NCI-H2227 treated with DMSO at 0.1 percent for 48 hours (cell line): ENCODE measurements around the gene NFU1.
A peak's percentile ranks its signal among the peaks of the same experiment; 100 is the strongest.
"Not testable (repeated sequence)": the region's sequence is repeated elsewhere in the genome, so short reads cannot be mapped to it uniquely, and the experiment has no call there.

Experiments
- DNase-seq: peaks from one replicate; lab custom pipeline; 2025; lab: John Stamatoyannopoulos, UW

Gene NFU1

DNA sequence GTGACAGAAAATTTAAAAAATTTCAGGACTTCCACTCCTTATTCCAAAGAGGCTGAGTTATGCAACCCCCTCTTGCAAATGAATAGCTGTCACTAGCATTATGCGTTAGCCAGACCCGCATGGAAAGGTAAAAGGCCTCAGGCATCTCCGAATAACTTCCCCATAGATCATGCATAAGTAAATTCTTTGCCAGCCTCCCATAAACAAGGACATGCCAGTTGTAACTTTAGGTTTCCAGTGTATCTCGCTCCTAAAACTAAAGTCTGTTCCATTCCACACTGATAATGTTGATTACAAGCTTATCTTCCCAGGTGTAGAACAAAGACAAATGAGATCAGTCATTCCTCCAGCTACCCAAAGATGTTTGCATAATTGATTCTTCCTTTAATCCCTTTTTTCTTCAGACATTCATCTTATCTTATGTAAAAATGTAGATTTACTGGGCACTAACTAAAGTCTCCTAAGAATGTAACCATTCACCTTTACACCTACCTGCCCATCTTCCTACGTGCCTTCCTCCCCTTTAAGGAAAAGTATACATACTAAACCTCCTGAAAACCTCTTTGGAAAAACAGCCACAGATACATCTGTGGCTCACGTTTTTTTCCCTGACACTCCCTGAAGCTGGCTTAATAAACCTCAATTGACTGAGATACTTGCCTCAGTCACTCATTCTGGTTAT lies 13.6 kb upstream of the NFU1 start:
- no peak for DNase-seq

DNA sequence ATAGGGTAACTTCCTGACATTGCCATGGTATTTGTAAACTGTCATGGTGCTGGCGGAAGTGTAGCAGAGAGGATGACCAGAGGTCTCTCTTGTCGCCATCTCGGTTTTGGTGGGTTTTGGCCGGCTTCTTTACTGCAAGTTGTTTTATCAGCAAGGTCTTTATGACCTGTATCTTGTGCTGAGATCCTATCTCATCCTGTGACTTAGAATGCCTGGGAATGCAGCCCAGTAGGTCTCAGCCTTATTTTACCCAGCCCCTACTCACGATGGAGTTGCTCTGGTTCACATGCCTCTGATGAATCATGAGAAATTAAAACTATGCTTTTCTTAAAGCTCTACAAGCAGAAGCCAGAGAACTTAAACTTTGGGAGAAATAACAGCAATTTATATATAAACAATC lies 12.7 kb upstream of the NFU1 start:
- no peak for DNase-seq

DNA sequence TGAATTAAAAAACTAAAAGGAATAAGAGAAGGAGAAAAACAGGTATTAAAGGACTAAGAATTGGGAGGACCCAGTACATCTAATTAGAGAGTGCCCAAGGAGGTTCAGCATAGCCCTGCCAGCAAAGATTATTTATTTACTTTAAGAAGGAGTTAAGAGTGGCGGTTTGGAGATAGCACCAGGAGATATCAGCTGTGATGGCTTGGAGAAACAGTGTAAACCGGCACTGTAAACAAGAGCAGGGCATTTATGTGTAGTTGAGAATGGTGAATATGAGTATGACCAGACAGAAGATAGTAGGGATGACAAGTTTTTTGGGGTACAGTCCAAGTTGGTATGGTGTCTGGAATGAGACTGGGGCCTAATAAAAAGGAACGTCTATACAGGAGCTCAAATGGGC lies 6.4 kb upstream of the NFU1 start:
- DNase-seq = not testable (repeated sequence)

DNA sequence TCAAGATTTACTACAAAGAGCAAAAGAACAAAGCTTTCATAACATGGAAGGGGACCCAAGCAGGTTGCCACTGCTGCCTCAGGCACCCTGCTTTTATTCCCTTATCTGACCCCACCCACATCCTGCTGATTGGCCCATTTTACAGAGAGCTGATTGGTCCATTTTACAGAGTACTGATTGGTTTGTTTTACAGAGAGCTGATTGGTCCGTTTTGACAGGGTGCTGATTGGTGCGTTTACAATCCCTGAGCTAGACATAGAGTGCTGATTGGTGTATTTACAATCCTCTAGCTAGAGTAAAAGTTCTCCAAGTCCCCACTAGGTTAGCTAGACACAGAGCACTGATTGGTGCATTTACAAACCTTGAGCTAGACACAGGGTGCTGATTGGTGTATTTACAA lies 2.3 kb upstream of the NFU1 start:
- not testable (repeated sequence) for DNase-seq

DNA sequence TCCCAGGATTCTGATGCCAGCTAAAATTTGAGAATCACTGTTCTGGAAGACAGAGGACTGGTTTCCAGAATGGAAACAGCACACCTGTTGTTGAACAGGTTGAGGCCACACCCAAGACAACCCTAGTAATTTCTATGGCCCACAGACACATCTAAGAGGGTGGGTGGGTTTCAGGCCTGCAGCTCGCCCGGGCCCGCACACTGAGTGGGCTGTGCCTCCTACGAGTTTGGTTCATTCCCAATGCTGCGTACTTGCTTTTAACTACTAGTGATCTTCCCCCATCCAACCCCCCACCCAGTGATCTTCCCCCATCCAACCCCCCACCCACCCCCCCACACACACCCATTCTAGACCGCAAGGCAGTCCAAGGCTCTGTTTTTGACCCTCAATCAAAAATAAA lies 1.3 kb upstream of the NFU1 start:
- DNase-seq = no peak

DNA sequence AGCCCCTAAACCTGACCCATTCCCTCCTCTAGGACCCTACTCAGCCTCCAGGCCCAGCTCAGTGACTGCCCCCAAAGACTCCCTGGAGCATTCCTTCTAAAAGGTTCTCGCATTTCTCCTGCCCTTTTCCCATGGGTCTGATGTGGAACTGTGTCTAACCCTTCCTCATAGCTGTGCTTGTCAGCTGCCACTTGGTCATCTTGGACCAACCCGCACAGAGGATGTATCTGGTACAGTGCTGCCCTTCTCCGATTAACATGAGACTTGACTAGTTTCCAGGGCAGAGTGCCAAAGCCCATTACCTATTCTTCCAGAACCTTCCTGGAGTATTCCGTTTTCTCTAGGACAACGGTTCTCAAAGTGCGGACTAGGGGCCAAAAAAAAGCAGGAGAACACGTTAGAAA lies 518 bp upstream of the NFU1 start:
- DNase-seq = no peak

DNA sequence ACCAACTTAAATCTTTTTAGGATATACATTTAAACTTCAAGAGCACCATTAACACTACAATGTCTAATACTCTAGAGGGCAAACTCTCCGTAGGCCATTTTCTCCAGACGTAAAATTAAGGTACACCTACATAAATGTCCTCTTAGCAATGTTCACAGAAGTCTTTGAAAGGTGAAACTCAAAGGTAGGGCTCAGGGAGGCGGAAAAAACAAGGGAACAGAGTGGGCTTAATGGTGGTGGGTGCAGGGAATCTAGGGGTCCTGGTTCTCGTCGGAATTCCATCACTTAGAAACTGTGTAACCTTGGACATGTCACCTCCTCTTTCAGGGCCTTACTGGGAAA lies 668 bp downstream of the NFU1 start:
- DNase-seq = no peak

DNA sequence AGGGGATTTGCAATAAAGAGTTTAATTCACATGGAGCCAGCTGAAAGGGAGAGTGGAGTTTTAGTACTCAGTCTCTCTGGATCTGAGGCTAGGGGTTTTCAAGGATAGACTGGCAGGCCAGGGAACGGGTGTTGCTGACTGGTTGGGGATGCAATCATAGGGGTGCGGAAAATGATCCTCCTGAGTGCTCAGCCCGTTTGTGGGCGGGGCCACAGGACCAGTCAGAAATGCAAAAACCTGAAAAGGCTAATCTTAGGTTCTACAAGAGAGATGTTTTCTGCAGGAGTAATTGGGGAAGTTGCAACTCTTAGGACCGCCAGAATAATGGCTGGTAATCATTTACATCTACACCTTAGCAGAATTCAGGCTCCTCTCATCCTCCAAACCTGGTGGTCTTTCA lies 2.5 kb downstream of the NFU1 start:
- DNase-seq = no peak

DNA sequence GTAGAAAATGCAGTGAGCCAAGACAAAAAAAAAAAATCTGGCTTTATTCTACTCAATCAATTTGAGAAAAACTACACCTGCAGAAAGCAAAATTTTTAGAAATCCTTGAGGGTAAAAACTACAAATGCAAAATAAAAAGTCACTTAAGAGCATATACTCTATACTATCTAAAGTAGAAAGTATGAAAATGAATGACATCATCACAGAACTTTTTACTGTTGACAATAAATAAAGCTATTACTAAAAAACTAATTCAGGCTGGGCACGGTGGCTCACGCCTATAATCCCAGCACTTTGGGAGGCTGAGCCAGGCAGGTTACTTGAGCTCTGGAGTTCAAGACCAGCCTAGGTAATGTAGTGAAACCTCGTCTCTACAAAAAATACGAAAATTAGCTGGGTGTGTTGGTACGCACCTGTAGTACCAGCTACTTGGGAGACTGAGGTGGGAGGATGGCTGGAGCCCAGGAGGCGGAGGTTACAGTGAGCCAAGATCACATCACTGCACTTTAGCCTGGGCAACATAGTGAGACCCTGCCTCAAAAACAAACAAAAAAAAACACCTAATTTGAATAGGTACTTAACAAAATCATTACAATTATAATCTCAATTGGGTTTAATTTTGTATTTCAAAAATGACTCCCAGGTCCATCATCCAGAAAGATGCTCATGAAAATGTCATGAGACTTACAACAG lies 7.6 kb downstream of the NFU1 start:
- no peak for DNase-seq

DNA sequence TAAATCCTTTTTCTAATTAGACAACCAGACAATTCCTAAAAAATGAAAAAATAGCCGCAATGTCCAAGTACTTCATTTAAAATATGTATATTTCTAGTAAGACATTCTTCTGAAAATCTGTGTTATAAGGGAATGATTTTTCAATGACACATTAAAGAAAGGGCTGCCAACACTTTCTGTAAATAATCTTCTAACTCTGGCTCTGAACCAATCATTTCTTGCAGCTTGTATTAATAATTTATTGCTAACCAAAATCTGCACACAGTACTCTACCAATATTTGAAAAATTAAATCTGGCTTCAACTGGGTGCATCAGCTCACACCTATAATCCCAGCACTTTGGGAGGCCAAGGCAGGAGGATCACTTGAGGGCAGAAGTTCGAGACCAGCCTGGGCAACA lies 8.3 kb downstream of the NFU1 start:
- DNase-seq = no peak

DNA sequence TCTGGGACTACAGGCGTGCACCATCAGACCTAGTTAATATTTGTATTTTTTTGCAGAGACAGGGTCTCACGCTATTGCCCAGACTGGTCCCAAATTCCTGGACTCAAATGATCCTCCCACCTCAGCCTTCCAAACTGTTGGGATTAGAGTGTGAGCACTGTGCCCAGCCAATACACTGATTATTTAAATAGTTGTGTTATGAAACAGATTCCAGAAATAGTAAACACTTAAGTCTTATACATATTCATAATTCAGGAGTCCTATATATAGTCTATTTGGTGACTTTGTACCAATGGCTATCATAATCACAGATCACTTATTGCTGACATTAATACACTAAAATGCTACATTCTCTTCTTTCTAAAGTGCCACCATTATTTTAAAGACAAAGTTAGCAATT lies 12.8 kb downstream of the NFU1 start:
- DNase-seq = no peak

DNA sequence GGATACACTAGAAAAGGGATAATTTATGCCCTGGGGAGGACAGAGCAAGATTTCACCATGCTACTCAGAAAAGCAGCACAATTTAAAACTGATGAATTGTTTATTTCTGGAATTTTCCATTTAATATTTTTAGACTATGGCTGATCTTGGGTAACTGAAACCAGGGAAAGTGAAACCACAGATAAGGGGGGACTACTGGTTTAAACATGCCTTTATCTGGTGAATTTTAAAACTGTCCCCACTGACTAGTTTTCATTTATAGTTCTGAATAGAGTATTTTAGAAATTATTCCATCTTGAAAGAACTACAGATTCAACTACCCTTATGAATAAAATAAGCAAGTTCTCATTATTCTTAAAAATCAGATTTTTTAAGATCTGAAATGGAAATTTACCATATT lies 15.0 kb downstream of the NFU1 start:
- DNase-seq = no peak

DNA sequence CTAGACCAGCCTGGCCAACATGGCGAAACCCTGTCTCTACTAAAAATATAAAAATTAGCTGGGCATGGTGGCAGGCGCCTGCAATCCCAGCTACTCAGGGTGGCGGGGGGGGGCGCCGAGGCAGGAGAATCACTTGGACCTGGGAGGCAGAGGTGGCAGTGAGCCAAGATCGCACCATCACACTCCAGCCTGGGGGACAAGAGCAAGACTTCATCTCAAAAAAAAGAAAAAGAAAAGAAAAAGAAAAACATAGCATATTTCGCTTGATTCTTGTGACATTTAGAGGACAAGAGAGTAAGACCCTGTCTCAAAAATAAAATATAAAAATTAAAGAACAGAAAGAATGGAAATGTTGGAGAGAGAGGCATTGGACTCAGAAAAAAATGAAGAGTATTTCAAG lies 18.1 kb downstream of the NFU1 start:
- not testable (repeated sequence) for DNase-seq

DNA sequence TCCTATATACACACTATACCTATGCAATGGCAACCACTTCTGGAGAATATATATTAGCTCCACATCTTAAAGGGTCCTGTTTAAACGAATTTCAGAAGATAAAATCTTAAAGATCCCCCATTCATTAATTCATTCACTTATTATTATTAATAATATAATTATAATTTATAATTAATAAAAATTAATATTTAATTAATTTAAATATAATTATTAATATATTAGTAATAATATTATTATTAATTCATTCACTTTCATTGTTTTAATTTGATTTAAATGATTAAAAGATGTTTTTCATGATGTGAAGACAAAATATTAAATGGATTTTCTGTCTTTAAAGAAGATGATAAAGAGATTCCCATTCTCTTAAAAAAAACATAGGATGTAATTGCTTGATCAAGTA lies 21.1 kb downstream of the NFU1 start:
- DNase-seq = no peak

DNA sequence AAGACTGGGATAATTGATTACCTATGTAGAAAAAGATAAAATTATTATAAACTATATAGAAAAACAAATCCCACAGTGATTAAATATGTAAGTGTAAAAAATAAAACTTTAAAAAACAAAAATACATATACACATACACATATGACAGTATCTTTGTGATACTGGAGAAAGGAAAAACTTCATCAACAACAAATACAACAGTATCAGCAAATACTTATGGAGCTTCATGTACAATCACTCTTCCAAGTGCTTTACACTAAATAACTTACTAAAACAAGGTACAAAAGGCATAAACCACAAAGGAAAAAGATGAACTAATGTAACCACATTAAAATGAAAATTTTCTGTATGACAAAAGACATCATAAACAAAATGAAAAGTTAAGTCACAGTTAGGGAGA lies 26.1 kb downstream of the NFU1 start:
- DNase-seq = no peak

DNA sequence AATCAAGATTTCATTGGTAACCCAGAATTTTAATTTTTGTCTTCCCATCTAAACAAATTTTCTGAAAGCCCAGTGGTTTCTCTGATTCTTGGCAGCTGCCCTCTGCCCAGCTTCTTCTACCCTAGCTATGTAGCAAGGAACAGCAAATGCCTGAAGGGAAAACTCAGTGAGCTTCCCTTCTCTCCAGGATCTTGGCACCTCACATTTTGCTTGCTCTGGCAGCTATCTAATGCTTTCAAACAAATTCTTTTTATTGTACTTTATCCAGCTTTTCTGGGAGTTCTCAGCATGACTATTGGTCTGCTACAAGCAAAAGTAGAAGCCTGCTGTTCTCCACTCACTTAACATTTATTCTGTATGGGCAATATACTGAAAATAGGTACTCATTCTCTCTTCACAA lies 31.9 kb downstream of the NFU1 start:
- DNase-seq = no peak

DNA sequence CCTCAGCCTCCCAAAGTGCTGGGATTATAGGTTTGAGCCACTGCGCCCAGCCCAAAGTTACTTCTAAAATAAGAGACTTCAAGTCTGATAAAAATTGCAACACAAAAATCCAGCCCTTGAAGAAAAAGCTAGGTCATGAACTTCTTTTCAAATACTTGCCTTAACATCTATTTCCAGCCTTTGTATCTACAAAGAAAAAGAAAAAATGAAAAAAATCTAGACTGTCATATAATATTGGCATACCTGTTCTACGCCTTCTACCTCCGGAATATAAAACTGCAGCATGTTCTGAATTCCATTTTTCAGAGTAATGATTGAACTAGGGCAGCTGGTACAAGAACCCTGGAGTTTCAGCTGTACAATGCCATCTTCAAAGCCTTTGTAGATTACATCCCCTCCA lies 37.1 kb downstream of the NFU1 start:
- DNase-seq = no peak

DNA sequence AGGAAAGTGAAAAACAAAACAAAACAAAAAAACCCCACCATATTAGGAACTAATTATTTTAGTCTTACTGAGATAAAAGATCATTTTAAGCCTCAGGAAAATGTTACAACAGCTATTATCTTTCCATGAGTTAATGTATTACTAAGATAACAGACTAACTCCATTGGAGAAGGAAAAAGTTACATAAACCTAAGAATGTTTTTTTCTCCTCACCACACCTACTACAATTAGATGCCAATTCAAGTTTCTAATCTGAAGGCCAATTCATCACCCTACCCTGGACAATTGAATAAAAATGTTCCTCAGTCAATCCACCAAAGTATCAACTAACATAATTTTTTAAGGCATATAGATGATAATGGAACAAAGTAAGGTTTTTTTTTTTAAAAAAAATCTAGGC lies 40.0 kb downstream of the NFU1 start:
- no peak for DNase-seq

DNA sequence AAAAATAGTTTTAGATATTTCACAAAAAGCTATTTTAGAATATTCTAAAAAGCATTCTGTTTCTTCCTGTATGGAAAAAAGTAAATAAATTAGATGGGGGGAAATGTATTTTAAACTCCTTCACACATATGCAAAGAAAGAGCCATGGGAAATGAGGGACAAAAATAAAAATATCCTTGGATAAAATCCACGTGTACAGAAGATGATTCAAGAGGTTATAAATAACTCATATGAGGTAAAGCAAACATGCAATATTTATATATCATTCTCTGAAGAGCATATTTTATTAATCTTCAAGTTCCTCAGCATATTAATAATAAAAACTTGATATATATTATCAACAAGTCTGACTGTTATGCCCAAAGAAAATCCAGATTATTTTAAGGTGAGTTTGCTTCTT lies 41.4 kb downstream of the NFU1 start:
- DNase-seq = no peak

DNA sequence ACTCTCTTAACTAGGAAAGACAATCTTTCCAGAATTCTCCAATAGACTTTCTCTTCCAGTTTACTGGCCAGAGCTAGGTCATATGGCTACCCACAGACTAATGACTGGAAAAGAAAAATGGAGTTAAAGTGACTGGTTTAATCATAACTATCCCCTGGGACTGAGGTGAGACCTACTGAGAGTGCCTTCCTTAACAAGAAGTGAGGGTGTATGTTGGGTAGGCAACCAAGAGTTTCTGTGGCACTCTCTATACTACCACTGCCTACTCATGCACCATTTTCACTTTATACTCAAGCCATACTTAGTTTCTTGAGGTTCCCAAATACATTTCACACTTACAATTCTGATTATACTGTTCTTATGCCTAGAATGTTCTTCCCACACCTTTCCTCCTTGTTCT lies 43.3 kb downstream of the NFU1 start:
- no peak for DNase-seq

DNA sequence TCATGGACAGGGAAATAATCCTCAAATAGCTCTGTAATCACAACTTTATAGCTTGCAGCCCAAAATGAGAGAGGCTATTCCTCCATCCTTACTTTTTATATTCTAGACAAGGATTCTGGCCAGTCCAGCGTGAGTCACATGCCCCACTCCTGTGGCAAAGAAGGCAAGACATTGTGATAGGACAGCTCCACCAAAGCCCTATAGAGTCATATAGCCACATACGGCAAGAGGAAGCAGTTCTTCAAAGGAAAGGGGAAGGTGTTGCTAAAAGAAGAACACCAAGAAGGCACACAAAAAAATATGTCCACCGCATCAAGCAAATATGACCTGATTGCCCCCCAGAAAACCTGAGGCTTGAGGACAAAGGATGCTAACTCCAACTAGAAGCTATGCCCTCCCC lies 46.8 kb downstream of the NFU1 start:
- no peak for DNase-seq

DNA sequence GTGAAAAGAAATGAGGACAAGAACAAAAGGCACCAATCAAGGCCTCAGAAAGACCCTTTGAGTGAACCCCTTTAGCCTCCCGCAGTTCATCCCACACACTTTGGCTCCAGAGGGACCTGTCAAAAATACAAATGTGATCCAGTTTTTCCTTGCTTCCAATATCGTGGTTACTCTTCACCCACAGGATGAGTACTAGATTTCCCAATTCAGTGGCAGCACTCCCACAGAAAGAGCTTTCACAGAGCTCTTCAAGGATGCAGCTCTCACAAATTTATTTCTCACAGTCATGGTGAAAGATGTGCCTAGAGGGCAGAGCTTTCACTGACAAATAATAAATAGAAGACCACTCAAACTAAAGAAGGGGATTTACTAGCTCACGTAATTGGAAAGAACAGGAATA lies 47.2 kb downstream of the NFU1 start:
- no peak for DNase-seq

DNA sequence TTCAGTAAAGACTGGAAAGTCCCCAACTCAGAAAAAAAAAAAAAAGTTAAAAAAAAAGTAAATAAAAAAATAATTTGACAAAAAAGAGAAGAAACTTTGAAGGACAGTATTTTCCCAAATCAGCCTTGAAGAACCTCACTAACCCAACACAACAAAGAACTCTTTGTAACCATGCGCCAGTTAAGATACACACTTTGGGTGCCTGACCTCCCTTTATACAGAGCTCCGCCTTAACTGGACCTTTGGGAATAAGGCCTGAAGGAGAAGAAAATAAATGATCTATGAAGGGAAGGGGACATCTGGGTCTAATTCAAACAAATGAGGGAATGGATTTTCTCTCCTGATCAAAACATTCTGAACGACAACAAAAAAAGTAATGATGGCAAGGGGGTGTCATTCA lies 48.0 kb downstream of the NFU1 start:
- no peak for DNase-seq

DNA sequence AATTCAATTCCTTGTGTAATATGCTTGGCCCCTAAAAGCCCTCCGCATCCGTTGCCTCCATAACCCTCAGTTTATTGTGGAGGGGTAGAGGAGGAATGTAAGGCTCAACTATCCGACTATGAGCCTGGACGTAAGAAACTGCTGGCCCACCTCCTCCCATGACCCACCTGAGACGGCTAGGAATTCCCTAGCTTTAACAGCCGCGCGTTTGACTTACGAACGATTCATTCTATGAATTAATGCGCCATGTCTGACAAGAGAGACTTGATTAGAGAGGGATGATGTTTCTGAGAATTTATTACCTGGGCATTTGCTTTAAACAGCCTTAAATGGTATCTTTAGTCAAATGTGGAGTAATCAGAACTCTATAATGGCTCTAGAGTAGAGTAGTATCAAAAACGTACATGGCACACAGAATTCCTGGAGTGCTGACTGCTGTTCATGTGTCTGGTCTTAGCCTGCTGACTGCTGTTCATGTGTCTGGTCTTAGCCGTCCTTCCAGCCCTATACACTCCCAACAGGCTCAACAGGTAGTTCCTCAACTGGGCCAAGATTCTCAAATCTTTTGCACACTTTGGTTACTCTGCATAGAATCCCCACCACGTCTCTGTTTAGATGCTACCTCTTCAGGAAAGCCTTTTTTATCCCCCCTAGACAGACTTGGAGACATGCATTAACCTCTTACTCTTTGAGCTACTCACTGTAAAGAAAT lies 49.3 kb downstream of the NFU1 start:
- DNase-seq = peak; percentile 39
